Coronary artery (tissue), 2 donors: ENCODE measurements around the gene WDFY2.
"Not testable (repeated sequence)": the region's sequence is repeated elsewhere in the genome, so short reads cannot be mapped to it uniquely, and the experiment has no call there.

ENCODE experiments used
- DNase-seq: peaks from one replicate; pipeline ENCODE4 v3.0.0-alpha.2; 2017; ENCODE audit warnings: low spot score
- H3K27ac ChIP-seq, 2 donors: fragments of 200-600 bp; sonication (generic); one replicate each; pipeline ENCODE4 v1.5.1; 2016 to 2019
- H3K4me3 ChIP-seq: fragments of 200-600 bp; sonication (generic); 2 replicates; pipeline ENCODE4 v1.5.1; 2016; ENCODE audit warnings: mild to moderate bottlenecking, moderate library complexity
- CTCF ChIP-seq: fragments of 200-600 bp; sonication (generic); IDR thresholded peaks from one replicate; pipeline ENCODE4 v1.5.1; 2019; ENCODE audit warnings: antibody characterized with exemption

Gene WDFY2

DNA sequence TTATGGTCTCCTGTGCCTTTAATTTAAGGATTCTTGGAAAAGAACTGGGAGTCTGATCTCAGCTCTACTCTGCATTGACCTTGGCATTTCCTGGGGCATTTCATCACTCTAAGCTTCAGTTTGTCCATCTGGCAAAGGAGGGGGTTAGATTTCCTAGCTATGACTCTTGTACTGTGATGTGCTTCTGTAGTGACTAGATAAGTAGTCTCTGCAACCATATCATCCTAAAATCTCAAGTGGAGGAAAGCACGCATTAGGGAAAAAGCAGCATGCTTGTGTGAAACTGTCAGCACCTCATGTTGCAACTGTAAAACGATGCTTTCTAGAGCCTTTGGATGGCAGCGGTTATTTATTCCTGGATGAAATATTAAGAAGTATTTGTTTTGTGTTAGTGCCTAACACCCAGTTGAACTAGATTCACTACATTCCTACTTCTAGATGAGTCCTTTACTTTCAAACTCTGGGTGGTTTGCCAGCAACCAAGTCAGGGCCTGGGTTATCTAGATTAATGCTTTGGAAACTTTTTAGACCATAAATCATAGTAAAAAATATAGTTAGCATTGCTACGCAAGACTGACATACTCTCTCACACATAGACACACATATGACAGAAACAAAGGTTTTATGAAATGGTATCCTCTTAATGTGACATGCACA is 6.8 kb downstream of the WDFY2 start:
- Histone ChIP-seq H3K27ac (peak overlapping the region; percentile 13 to 76), H3K4me3 (peak overlapping the region; percentile 44)
- DNase-seq: no peak
- TF ChIP-seq CTCF: no peak

DNA sequence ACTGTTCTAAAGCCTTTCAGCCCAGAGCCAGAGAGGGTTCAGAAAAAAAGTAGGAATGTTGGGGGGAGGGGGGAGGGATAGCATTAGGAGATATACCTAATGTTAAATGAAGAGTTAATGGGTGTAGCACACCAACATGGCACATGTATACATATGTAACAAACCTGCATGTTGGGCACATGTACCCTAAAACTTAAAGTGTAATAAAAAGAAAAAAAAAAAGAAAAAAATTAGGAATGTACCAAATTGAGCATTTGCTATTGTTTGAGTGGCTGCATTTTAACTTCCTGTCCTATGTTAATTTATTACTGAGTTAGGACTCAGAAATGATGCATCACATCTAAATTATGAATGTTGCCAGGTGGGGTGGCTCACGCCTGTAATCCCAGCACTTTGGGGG is 7.7 kb downstream of the WDFY2 start:
- peak overlapping the region in 1 of 2 donors; percentile 76 for H3K27ac ChIP-seq
- DNase-seq, H3K4me3 ChIP-seq: not testable (repeated sequence)

GRCh38 chr13:51594432-51594831 is 10.2 kb downstream of the WDFY2 start:
- DNase-seq: no peak
- H3K4me3 ChIP-seq: no peak overlapping the region
- no peak for TF ChIP-seq CTCF
- H3K27ac ChIP-seq: no peak overlapping the region

DNA sequence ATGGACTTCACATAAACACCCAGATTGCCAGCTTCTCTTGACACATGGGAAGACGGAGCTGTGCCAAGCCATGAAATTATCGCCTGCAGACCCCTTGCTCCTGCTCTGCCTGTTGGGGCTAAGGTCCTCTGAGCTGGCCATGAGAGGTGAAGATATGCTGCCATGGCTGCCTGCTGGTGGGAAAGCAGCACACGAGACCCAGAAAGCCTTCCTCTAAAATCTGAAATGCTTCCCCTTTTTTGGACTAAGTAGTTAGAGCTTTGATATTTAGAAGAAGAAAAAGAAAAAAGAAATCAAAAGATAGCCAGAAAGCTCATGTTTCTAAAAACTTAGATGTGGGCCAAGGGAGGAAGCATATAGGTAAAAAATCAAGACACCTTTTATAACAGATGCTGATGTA is 11.2 kb downstream of the WDFY2 start:
- no peak overlapping the region for H3K27ac ChIP-seq
- no peak for TF ChIP-seq CTCF

DNA sequence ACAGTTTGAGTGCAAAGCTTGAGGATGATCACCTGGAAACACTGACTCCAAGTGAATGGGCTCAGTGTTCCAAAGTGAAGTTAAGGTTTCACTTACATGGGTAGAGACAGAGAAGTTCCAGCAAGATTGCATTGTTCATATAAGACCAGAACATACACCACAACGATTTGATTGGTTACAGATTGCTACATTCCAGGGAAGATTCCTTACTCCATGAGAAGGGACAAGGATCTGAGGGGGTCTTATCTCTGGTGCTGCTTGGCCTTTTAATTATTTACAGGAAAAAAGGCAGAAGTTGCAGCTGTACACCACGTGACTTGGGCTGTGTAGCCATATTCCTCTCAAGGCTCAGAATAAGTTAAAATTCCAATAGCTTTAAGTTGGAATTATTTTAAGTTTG is 12.3 kb downstream of the WDFY2 start:
- H3K4me3 ChIP-seq: no peak overlapping the region
- no peak for DNase-seq
- no peak overlapping the region for H3K27ac ChIP-seq
- no peak for TF ChIP-seq CTCF

More for the DNA sequence above, 11.2 kb downstream of the WDFY2 start:
- no peak overlapping the region for H3K4me3 ChIP-seq
- DNase-seq: no peak

GRCh38 chr13:51599444-51600176 is 15.3 kb downstream of the WDFY2 start:
- no peak overlapping the region for H3K27ac ChIP-seq
- no peak for DNase-seq
- H3K4me3 ChIP-seq: no peak overlapping the region
- no peak for TF ChIP-seq CTCF

DNA sequence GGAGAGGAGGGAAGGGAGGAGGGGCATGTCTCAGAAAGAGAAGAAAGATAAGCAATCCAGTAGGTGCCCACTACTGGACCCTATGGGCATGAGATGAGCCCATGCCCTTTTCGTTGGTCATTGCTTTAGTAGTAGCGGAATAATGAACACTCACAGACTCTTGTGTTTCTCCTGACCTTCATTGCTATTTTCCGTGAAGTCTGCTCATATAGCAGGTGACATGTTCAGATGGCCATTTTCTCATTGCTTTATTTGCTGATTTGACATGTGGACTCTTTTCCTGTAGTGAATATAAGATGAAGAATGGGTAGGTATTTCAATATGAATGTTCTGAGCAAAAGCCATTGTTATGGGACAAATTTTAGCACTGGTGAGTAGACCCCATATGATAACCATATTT is 16.4 kb downstream of the WDFY2 start:
- no peak for DNase-seq
- TF ChIP-seq CTCF: no peak
- no peak overlapping the region for H3K4me3 ChIP-seq
- no peak overlapping the region for H3K27ac ChIP-seq
